Vagina (tissue), 2 donors: ENCODE data around the gene RFX5.

Experiments used
- POLR2A ChIP-seq, 2 donors: fragments of 450-650 bp; IDR thresholded peaks; one replicate each; pipeline ENCODE4 v1.6.1; 2017; ENCODE audit warnings: antibody characterized with exemption in 2 of 2, mild to moderate bottlenecking in 2 of 2, moderate library complexity in 2 of 2
- POLR2AphosphoS5 ChIP-seq, 2 donors: sonication (generic); formaldehyde crosslinking; IDR thresholded peaks; one replicate each; pipeline ENCODE4 v1.9.0; 2017; ENCODE audit warnings: antibody characterized with exemption in 2 of 2, mild to moderate bottlenecking in 2 of 2, low read depth in 1 of 2; ENCODE audit not compliant: insufficient read depth in 1 of 2
- TF ChIP-seq, protein P1 (sequence below), 3 experiments: fragments of 450-650 bp in 2 of 3; fragments of 200-600 bp in 1 of 3; sonication (generic) in 1 of 3; IDR thresholded peaks; one replicate each; pipeline ENCODE4 v1.5.1; 2017 to 2019; ENCODE audit warnings: antibody characterized with exemption in 3 of 3, mild to moderate bottlenecking in 2 of 3, moderate library complexity in 2 of 3

DNA sequence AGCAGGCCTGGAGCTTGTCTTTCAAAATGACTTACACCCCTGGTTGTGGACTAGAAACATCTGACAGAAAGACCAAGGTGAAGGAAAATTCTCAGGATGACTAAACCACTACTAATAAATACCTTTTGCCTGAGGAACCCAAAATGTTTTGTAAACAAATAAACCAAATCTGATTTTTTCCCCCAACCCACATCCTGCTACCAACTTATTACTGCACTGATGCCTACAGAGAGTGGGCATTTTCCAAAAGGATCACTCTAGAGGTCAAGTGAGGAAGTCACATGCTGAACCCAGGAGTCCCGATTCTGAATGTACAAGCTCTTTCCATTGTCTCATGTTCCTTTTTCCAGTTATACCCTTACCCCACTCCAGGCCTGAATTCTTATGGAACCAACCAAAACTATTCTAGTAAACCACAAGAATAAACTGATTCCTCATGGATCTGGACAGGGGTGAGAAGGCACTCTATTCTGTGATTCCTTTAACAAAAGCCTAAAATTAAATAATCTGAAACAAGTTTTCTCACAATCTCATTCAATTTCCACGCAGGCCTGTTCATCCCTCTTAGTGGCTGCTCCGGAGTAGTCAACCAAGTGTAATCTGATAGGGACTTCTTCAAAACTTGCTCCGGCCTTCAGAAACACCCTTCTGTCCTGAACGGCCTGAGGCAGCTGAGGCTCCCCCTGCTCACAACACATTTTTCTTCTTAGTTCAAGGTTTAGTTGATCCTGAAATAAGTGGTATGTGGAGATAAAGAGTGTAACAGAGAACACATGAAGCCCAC, 21.2 kb downstream of the RFX5 start:
- TF ChIP-seq, protein P1, sequence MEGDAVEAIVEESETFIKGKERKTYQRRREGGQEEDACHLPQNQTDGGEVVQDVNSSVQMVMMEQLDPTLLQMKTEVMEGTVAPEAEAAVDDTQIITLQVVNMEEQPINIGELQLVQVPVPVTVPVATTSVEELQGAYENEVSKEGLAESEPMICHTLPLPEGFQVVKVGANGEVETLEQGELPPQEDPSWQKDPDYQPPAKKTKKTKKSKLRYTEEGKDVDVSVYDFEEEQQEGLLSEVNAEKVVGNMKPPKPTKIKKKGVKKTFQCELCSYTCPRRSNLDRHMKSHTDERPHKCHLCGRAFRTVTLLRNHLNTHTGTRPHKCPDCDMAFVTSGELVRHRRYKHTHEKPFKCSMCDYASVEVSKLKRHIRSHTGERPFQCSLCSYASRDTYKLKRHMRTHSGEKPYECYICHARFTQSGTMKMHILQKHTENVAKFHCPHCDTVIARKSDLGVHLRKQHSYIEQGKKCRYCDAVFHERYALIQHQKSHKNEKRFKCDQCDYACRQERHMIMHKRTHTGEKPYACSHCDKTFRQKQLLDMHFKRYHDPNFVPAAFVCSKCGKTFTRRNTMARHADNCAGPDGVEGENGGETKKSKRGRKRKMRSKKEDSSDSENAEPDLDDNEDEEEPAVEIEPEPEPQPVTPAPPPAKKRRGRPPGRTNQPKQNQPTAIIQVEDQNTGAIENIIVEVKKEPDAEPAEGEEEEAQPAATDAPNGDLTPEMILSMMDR (IDR thresholded peaks at IDR 0.05): no peak
- TF ChIP-seq POLR2A (IDR thresholded peaks at IDR 0.05) (no peak), POLR2AphosphoS5 (IDR thresholded peaks at IDR 0.05; ENCODE audit: insufficient read depth in 1 of 2, low read depth in 1 of 2) (no peak)
